GM21717 (cell line): Measurements from ENCODE around the gene FBN1.

Source experiments
- ATAC-seq: cut with Tn5 transposase; IDR thresholded peaks from one replicate; pipeline ENCODE4 v1.9.1; 2021; ENCODE audit warnings: mild to moderate bottlenecking, moderate library complexity; ENCODE audit not compliant: unreplicated experiment

Gene FBN1

GRCh38 chr15:48440084-48440483, 205.4 kb downstream of the FBN1 start:
- no peak for ATAC-seq

GRCh38 chr15:48437178-48437577, 208.3 kb downstream of the FBN1 start:
- ATAC-seq: no peak

- ATAC-seq: no peak
Measured at GRCh38 chr15:48435321-48435720, 210.2 kb downstream of the FBN1 start.

GRCh38 chr15:48433226-48433886, 212.2 kb downstream of the FBN1 start:
- ATAC-seq: peak; percentile 72

GRCh38 chr15:48432688-48433087, 212.8 kb downstream of the FBN1 start:
- no peak for ATAC-seq

GRCh38 chr15:48427960-48428547, 217.5 kb downstream of the FBN1 start:
- no peak for ATAC-seq

- ATAC-seq: no peak
Measured at GRCh38 chr15:48427479-48427878, 218.0 kb downstream of the FBN1 start.

- no peak for ATAC-seq
Measured at GRCh38 chr15:48426941-48427340, 218.6 kb downstream of the FBN1 start.

- ATAC-seq: no peak
Measured at GRCh38 chr15:48426044-48426443, 219.5 kb downstream of the FBN1 start.

- ATAC-seq: no peak
Measured at GRCh38 chr15:48425051-48425450, 220.5 kb downstream of the FBN1 start.

GRCh38 chr15:48423896-48424475, 221.5 kb downstream of the FBN1 start:
- no peak for ATAC-seq

- ATAC-seq: no peak
Measured at GRCh38 chr15:48423342-48423741, 222.2 kb downstream of the FBN1 start.

GRCh38 chr15:48422401-48422800, 223.1 kb downstream of the FBN1 start:
- no peak for ATAC-seq

- no peak for ATAC-seq
Measured at GRCh38 chr15:48421362-48421761, 224.1 kb downstream of the FBN1 start.

- ATAC-seq: no peak
Measured at GRCh38 chr15:48419896-48420295, 225.6 kb downstream of the FBN1 start.

GRCh38 chr15:48418343-48418742, 227.2 kb downstream of the FBN1 start:
- no peak for ATAC-seq

GRCh38 chr15:48416301-48416700, 229.2 kb downstream of the FBN1 start:
- no peak for ATAC-seq

GRCh38 chr15:48415036-48415886, 230.2 kb downstream of the FBN1 start:
- ATAC-seq: no peak

GRCh38 chr15:48414015-48414414, 231.5 kb downstream of the FBN1 start:
- ATAC-seq: no peak

GRCh38 chr15:48413304-48413703, 232.2 kb downstream of the FBN1 start:
- no peak for ATAC-seq

- no peak for ATAC-seq
Measured at GRCh38 chr15:48411971-48412591, 233.4 kb downstream of the FBN1 start.
